Panc1 (cell line): Measurements from ENCODE around the gene STK39. TPM values are rescaled to one million over a fixed set of nuclear protein-coding genes. Genes with fewer than 3 reads are reported as not detected.

Source experiments
- ATAC-seq: fragments of 200-7000 bp; cut with Tn5 transposase; 2 replicates; pipeline ENCODE4 v1.9.1; 2020; ENCODE audit warnings: mild to moderate bottlenecking, moderate library complexity
- BruUV-seq: library from RNA; stranded (reverse); fragments of 400-500 nt; replicated peaks from 2 replicates; lab custom pipeline; 2021; lab: Mats Ljungman, UMichigan
- CTCF ChIA-PET: fragments of 300-600 bp; sonication (Branson Sonifier 250); formaldehyde crosslinking; loops from one replicate; lab custom pipeline; 2022; ENCODE audit warnings: antibody characterized with exemption; lab: Charles Lee
- POLR2A ChIA-PET: fragments of 300-600 bp; sonication (Branson Sonifier 250); formaldehyde crosslinking; loops from one replicate; lab custom pipeline; 2022; ENCODE audit warnings: antibody characterized with exemption; lab: Charles Lee
- DNase-seq: peaks from one replicate; pipeline ENCODE4 v3.0.0-alpha.2; 2010; ENCODE audit warnings: low read depth, low spot score
- H3K27ac ChIP-seq: 2 replicates; pipeline ENCODE4 v1.5.1; 2011; ENCODE audit warnings: mild to moderate bottlenecking, low read length, inconsistent platforms
- H3K27me3 ChIP-seq: fragments of 200-500 bp; sonication (Bioruptor generic); 2 replicates; pipeline ENCODE4 v1.6.0; 2014; ENCODE audit warnings: low read length, inconsistent platforms; ENCODE audit not compliant: control insufficient read depth, insufficient read depth
- H3K36me3 ChIP-seq: fragments of 200-500 bp; sonication (Bioruptor generic); 2 replicates; pipeline ENCODE4 v1.5.1; 2014; ENCODE audit warnings: inconsistent platforms, mild to moderate bottlenecking, low read length, moderate library complexity; ENCODE audit not compliant: control insufficient read depth, insufficient read depth
- H3K4me1 ChIP-seq: 2 replicates; pipeline ENCODE4 v1.5.1; 2011; ENCODE audit warnings: inconsistent platforms, mild to moderate bottlenecking, low read length, moderate library complexity; ENCODE audit not compliant: control insufficient read depth, insufficient read depth
- H3K4me3 ChIP-seq, 2 experiments: 2 replicates each; pipeline ENCODE4 v1.5.1; 2011 to 2012; ENCODE audit warnings: low read depth in 2 of 2, low read length in 2 of 2, mild to moderate bottlenecking in 2 of 2, inconsistent platforms in 1 of 2, moderate library complexity in 1 of 2
- H3K9me3 ChIP-seq: fragments of 200-500 bp; sonication (Bioruptor generic); 2 replicates; pipeline ENCODE4 v1.5.1; 2014; ENCODE audit warnings: low read depth, mild to moderate bottlenecking, inconsistent platforms, low read length, moderate library complexity; ENCODE audit not compliant: control insufficient read depth, insufficient read depth
- CTCF ChIP-seq: fragments of 450-650 bp; IDR thresholded peaks from 2 replicates; pipeline ENCODE4 v1.5.1; 2017; ENCODE audit warnings: mild to moderate bottlenecking
- POLR2AphosphoS5 ChIP-seq: IDR thresholded peaks from 2 replicates; pipeline ENCODE4 v1.6.1; 2012; ENCODE audit warnings: mild to moderate bottlenecking, low read depth, low read length, moderate library complexity
- REST ChIP-seq, 2 experiments: IDR thresholded peaks; 2 replicates each; pipeline ENCODE4 v1.6.1; 2011 to 2012; ENCODE audit warnings: low read depth in 2 of 2, control low read depth in 1 of 2, low read length in 1 of 2, mild to moderate bottlenecking in 1 of 2, moderate library complexity in 1 of 2; ENCODE audit not compliant: insufficient read depth in 1 of 2
- SIN3A ChIP-seq: IDR thresholded peaks from 2 replicates; pipeline ENCODE4 v1.6.1; 2012; ENCODE audit warnings: low read depth, mild to moderate bottlenecking, low read length, moderate library complexity, borderline replicate concordance; ENCODE audit not compliant: insufficient read depth
- TCF7L2 ChIP-seq: IDR thresholded peaks from 2 replicates; pipeline ENCODE4 v1.6.1; 2011; ENCODE audit warnings: mild to moderate bottlenecking, low read depth, low read length, inconsistent platforms
- in situ Hi-C: cut with HindIII; loops from 2 replicates; pipeline ENCODE4 v1.10.0; 2016; ENCODE audit warnings: low sequenced_read_pairs, low pct_unique_long_range_greater_than_20kb
- intact Hi-C: fragments of 100-400 bp; cut with micrococcal nuclease; formaldehyde crosslinking; loops from one replicate; pipeline ENCODE4 v1.10.0; 2022; ENCODE audit not compliant: unreplicated experiment
- total RNA-seq: library from RNA; stranded (reverse); gene quantifications from one replicate; pipeline ENCODE4 v1.2.1, GENCODE V29; 2021; ENCODE audit not compliant: unreplicated experiment

STK39 gene
- total RNA-seq, 1 experiment from 2014 or later = 14.0 TPM

- in situ Hi-C loops = no loop called here
These were observed 130.9 kb downstream of the STK39 start for GRCh38 chr2:168116448-168116847.

GRCh38 chr2:168114619-168115018 is 132.8 kb downstream of the STK39 start:
- POLR2A ChIA-PET = no interaction called here
- Histone ChIP-seq H3K27me3 (no peaks in the 10 kb centered on the region), H3K4me1 (no peaks in the 10 kb centered on the region), H3K36me3 (no peaks in the 10 kb centered on the region), H3K27ac (no peak overlapping the region), H3K9me3 (no peaks in the 10 kb centered on the region), H3K4me3 (no peak overlapping the region)
- TF ChIP-seq SIN3A (no peak), CTCF (no peak), TCF7L2 (no peak), REST (IDR thresholded peaks at IDR 0.05; ENCODE audit: insufficient read depth in 1 of 2, low read depth in 2 of 2, low read length in 1 of 2) (no peak), POLR2AphosphoS5 (no peak)
- intact Hi-C loops (loop anchor here (5.0 kb wide), 1 partner anchor 147 kb away; no protein-coding TSS in a partner anchor), in situ Hi-C loops (no loop called here)
- no peak for ATAC-seq
- no peak for DNase-seq
- BruUV-seq = no TSS peak
- CTCF ChIA-PET = no interaction called here

More at GRCh38 chr2:168116448-168116847, 130.9 kb downstream of the STK39 start:
- Histone ChIP-seq H3K4me3 (no peak overlapping the region), H3K27me3 (no peaks in the 10 kb centered on the region), H3K36me3 (no peaks in the 10 kb centered on the region), H3K4me1 (no peaks in the 10 kb centered on the region), H3K9me3 (no peaks in the 10 kb centered on the region), H3K27ac (no peak overlapping the region)
- DNase-seq = no peak
- ChIA-PET POLR2A (no interaction called here), CTCF (no interaction called here)
- intact Hi-C loops = loop anchor here (5.0 kb wide), 1 partner anchor 149 kb away; no protein-coding TSS in a partner anchor
- TF ChIP-seq TCF7L2 (no peak), CTCF (peak; percentile 34)
- BruUV-seq = no TSS peak
- ATAC-seq = no peak
